Measurements from ENCODE around the gene TSHZ3.

Gene TSHZ3

DNA sequence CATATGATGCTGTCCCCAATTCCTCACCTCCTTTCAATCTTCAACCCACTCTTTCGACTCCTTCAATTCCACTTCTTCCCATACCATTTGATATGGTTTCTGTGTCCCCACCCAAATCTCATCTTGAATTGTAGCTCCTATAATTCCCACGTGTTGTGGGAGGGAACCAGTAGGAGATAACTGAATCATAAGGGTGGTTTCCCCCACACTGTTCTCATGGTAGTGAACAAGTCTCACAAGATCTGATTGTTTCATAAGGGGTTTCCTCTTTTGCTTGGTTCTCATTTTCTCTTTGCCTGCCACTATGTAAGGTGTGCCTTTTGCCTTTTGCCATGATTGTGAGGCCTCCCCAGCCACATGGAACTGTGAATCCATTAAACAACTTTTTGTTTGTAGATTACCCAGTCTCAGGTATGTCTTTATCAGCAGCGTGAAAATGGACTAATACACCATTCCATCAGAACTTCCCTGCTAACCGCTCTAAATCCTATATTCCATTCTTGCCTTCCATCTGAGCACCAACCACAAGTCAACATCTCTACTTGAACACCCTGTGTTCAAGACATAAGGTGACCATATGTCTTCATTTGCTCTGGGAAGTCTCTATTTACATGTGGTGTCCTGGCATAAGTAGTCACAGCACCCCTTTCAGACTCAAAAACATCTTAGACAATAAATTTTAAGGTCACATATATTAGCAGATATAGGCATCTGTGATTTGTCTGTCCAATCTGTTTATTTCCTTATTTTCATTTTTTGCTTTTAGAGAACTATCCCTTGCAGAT, 122.9 kb downstream of the TSHZ3 start:
- DNase-seq (ENCODE audit: low read depth), result no peak
